ENCODE results near the gene GLIS1.

- TF ChIP-seq EP300 (IDR thresholded peaks at IDR 0.05) (no peak), POLR2A (IDR thresholded peaks at IDR 0.05) (no peak), CTCF (IDR thresholded peaks at IDR 0.05) (no peak)
Measured at GRCh38 chr1:53500204-53501064, 238.5 kb downstream of the GLIS1 start.

Measured in ovary (tissue), 3 donors.